Ascending aorta (tissue), 2 donors: ENCODE measurements around the gene IL34. TPM values are rescaled to one million over a fixed set of nuclear protein-coding genes. Genes with fewer than 3 reads are reported as not detected.
"Not testable (repeated sequence)": the region's sequence is repeated elsewhere in the genome, so short reads cannot be mapped to it uniquely, and the experiment has no call there.

Experiments used
- DNase-seq, 2 donors: peaks; one replicate each; pipeline ENCODE4 v3.0.0-alpha.2; 2019; ENCODE audit warnings: low spot score in 2 of 2
- H3K27ac ChIP-seq, 2 donors: fragments of 200-600 bp; sonication (generic); one replicate each; pipeline ENCODE4 v1.5.1; 2016 to 2017; ENCODE audit warnings: mild to moderate bottlenecking in 1 of 2
- H3K27me3 ChIP-seq: fragments of 200-600 bp; sonication (generic); one replicate; pipeline ENCODE4 v1.5.1; 2017
- H3K36me3 ChIP-seq, 2 donors: fragments of 200-600 bp; sonication (generic); one replicate each; pipeline ENCODE4 v1.5.1; 2016
- H3K4me1 ChIP-seq, 2 donors: fragments of 200-600 bp; sonication (generic); one replicate each; pipeline ENCODE4 v1.5.1; 2016 to 2017; ENCODE audit warnings: mild to moderate bottlenecking in 1 of 2
- H3K4me3 ChIP-seq, 2 donors: fragments of 200-600 bp; sonication (generic); one replicate each; pipeline ENCODE4 v1.5.1; 2016 to 2017; ENCODE audit warnings: mild to moderate bottlenecking in 1 of 2
- H3K9me3 ChIP-seq, 2 donors: fragments of 200-600 bp; sonication (generic); one replicate each; pipeline ENCODE4 v1.5.1; 2016
- intact Hi-C: fragments of 100-400 bp; cut with DNase I; formaldehyde crosslinking; loops from one replicate; pipeline ENCODE4 v1.15.1; 2023
- total RNA-seq: library from RNA; depleted of rRNA; stranded (reverse); fragments of >200 nt; gene quantifications from one replicate; pipeline ENCODE4 v1.1.0, GENCODE V29; 2016
- TF ChIP-seq, protein P1 (sequence below), 3 experiments: fragments of 200-600 bp in 2 of 3; fragments of 450-650 bp in 1 of 3; sonication (generic) in 2 of 3; IDR thresholded peaks; one replicate each; pipeline ENCODE4 v1.5.1; 2016 to 2019; ENCODE audit warnings: antibody characterized with exemption in 3 of 3, mild to moderate bottlenecking in 1 of 3, moderate library complexity in 1 of 3

The IL34 gene
- total RNA-seq, 1 donor from 2014 or later, result 116 TPM

DNA sequence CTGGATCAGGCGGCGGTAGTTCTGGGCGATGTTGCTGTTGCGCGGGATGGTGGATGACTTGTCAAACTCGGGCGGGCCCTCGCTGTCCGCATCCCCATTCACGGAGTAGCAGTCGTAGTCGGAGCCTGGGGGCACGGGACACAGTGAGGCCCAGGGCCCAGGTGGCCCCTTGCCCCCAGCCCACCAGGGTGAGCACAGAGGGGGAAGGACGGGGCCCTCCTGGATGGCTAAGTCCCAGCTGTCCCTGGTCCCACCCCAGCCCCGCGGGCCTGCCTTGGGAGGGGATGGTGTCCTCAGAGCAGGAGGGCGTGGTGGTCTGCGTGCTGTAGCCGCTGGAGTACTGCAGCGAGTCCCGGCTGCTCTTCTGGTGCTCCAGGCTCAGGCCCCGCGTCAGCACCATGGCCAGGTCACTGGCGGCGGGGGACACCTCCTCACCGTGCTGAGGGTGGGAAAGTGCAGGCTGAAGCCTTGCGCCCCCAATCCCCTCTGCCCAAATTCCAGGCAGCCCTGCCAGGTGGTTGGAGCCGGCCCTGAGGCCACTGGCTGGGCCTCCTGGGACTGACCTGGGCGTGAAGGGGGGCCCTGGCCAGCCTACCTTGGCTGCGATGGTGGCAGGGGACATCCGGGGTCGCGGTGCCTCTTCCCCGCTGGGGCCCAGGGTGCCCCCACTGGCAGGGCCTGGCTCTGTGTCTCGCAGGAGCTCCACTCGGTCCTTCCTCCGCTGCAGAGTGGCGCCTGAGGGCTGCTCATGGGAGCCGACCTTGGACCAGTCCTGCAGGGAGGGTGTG, 18.2 kb downstream of the IL34 start:
- TF ChIP-seq, protein P1, sequence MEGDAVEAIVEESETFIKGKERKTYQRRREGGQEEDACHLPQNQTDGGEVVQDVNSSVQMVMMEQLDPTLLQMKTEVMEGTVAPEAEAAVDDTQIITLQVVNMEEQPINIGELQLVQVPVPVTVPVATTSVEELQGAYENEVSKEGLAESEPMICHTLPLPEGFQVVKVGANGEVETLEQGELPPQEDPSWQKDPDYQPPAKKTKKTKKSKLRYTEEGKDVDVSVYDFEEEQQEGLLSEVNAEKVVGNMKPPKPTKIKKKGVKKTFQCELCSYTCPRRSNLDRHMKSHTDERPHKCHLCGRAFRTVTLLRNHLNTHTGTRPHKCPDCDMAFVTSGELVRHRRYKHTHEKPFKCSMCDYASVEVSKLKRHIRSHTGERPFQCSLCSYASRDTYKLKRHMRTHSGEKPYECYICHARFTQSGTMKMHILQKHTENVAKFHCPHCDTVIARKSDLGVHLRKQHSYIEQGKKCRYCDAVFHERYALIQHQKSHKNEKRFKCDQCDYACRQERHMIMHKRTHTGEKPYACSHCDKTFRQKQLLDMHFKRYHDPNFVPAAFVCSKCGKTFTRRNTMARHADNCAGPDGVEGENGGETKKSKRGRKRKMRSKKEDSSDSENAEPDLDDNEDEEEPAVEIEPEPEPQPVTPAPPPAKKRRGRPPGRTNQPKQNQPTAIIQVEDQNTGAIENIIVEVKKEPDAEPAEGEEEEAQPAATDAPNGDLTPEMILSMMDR (IDR thresholded peaks at IDR 0.05), result no peak
- DNase-seq, result peak in 1 of 2 donors; percentile 64
- Histone ChIP-seq H3K4me1 (peaks cover 0 to 4% of the 10 kb centered on the region in 2 donors), H3K4me3 (no peak overlapping the region), H3K27me3 (no peaks in the 10 kb centered on the region), H3K27ac (no peak overlapping the region), H3K9me3 (no peaks in the 10 kb centered on the region), H3K36me3 (peaks cover 58 to 65% of the 10 kb centered on the region in 2 donors)
- intact Hi-C loops, result no loop called here

DNA sequence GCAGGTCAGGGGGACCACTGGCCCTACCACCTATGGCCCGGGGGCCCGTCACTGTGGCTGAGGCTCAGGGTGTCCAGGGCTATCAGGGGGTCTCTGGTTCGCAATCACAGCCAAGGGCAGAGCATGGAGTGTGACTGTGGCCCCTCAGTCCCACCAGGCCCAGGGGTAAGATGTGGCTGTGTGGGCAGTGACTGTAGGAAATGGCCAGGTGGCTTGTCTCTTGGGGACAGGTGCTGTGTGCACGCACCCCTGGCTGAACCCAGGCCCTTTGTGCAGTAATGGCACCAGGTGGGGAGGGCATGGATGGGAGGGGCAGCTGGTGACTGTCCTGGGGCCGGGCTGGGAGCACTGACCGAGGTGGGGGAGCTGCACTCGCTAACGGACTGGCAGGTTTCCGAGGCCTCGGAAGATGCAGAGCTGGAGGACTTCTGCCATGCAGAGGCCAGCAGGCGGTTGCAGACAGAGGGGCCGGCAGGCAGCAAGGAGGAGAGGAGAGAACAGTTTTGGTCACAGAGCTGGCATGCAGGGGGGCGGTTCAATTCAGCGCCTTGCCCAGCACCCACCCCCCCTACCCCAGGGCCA, 18.8 kb downstream of the IL34 start:
- Histone ChIP-seq H3K36me3 (peaks cover 63 to 72% of the 10 kb centered on the region in 2 donors), H3K27ac (no peak overlapping the region), H3K4me3 (no peak overlapping the region), H3K27me3 (no peaks in the 10 kb centered on the region), H3K4me1 (peaks cover 0 to 4% of the 10 kb centered on the region in 2 donors), H3K9me3 (no peaks in the 10 kb centered on the region)
- peak in 1 of 2 donors; percentile 59 for DNase-seq
- TF ChIP-seq, protein P1 (IDR thresholded peaks at IDR 0.05), result no peak
- intact Hi-C loops, result no loop called here

DNA sequence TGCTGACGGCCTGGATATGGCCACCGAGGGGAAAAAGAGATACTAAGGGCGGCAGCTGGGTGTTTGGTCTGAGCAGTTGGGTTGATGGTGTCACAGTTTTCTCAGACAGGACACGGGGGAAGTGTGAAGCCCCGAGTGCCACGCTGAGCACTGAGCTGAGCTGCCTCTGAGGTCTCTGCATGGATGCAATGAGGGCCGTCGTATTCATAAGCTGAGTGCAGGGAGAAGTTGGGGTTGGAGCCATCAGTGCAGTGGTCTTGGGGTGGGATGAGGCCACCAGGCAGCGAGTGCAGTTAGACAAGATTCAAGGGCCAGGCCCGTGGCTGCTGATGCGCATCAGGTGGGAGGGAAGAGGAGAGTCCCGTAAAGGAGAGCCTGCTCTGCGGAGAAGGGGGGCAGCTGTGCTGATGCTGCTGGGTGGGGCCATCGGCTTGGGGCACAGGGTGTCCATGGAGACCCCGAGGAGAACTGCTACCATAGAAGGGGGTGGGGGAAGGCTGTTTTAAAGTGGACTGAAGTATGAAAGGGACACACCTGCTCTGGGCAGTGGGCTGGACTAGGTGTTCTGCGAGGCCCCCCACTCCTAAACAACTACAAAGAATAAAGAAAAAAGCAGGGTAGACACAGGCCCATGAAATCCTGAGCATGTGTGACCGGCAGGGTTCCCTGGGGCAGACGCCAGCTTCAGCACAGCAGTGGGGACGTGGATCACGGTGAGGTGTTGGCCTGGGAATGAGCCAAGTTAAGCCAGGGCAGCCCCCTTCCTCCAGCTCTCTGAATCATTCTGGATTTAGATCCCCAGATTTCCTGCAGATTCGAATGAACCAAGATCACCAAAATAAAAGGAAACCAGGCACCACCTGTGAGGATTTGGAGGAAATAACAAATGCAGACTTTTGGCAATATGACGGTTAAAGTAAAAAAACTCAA, 19.7 kb downstream of the IL34 start:
- no peak overlapping the region for H3K27ac ChIP-seq
- peak in 1 of 2 donors; percentile 47 for DNase-seq
- no peaks in the 10 kb centered on the region for H3K27me3 ChIP-seq
- H3K9me3 ChIP-seq, result no peaks in the 10 kb centered on the region
- H3K36me3 ChIP-seq, result peaks cover 72 to 80% of the 10 kb centered on the region in 2 donors
- intact Hi-C loops, result no loop called here
- TF ChIP-seq, protein P1 (IDR thresholded peaks at IDR 0.05), result no peak
- H3K4me1 ChIP-seq, result peaks cover 0 to 4% of the 10 kb centered on the region in 2 donors
- H3K4me3 ChIP-seq, result no peak overlapping the region

DNA sequence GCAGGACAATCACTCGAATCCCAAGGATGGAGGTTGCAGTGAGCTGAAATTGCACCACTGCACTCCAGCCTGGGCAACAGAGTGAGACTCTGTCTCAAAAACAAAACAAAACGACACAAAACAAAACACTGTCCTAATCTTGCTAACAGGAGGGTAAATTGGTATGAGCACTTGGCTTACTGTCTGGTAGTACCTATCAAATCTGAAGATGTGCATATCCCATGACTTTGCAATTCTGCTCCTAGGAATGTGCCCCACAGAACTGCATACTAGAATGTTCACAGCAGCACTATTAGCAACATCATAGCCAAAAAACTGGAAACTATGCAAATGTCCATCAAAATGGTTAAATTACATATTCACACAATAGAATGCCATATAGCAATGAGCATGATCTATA, 23.8 kb downstream of the IL34 start:
- H3K4me3 ChIP-seq, result no peak overlapping the region
- TF ChIP-seq, protein P1 (IDR thresholded peaks at IDR 0.05), result no peak
- H3K9me3 ChIP-seq, result no peaks in the 10 kb centered on the region
- peaks cover 0 to 4% of the 10 kb centered on the region in 2 donors for H3K4me1 ChIP-seq
- H3K27ac ChIP-seq, result no peak overlapping the region
- intact Hi-C loops, result no loop called here
- no peak for DNase-seq
- H3K27me3 ChIP-seq, result no peaks in the 10 kb centered on the region
- H3K36me3 ChIP-seq, result peaks cover 71 to 89% of the 10 kb centered on the region in 2 donors

DNA sequence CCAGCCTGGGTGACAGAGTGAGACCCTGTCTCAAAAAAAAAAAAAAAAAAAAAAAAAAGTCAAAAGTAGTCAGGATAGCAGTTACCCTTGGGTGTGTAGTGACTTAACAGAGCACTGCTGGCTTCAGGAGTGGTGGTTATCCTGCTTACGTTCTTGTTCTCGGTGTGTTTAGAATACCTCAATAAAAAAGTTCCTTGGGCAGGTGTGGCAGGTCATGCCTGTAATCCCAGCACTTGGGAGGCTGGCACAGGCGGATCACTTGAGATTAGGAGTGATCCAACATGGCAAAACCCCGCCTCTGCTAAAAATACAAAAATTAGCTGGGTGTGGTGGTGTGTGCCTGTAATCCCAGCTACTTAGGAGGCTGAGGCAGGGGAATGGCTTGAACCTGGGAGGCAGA, 24.6 kb downstream of the IL34 start:
- peaks cover 71 to 89% of the 10 kb centered on the region in 2 donors for H3K36me3 ChIP-seq
- DNase-seq, result peak in 1 of 2 donors; percentile 47
- H3K27ac ChIP-seq, H3K9me3 ChIP-seq, intact Hi-C loops, H3K4me3 ChIP-seq, H3K4me1 ChIP-seq, H3K27me3 ChIP-seq: not testable (repeated sequence)
